Adrenal gland (tissue), 12 donors: ENCODE measurements around the gene ITPR1. TPM values are rescaled to one million over a fixed set of nuclear protein-coding genes. Genes with fewer than 3 reads are reported as not detected.
A peak's percentile ranks its signal among the peaks of the same experiment; 100 is the strongest.

Experiments used
- DNase-seq, 7 donors: peaks; one replicate each; pipeline ENCODE4 v3.0.0-alpha.2; 2019 to 2020
- H3K27ac ChIP-seq, 5 donors: fragments of 200-600 bp; sonication (generic) in 4 of 5; 1 replicate in 3 of 5; 2 replicates in 2 of 5; pipeline versions ENCODE4 v1.5.1 to v1.8.0; 2016 to 2020; ENCODE audit warnings: mild to moderate bottlenecking in 1 of 5
- H3K27me3 ChIP-seq: fragments of 200-600 bp; 2 replicates; pipeline ENCODE4 v1.8.0; 2021
- H3K36me3 ChIP-seq, 2 donors: fragments of 200-600 bp; replicated peaks in 1 of 2; 1 replicate in 1 of 2; 2 replicates in 1 of 2; pipeline versions ENCODE4 v1.5.1 to v1.8.0; 2018 to 2022
- H3K4me1 ChIP-seq, 2 donors: fragments of 200-600 bp; replicated peaks in 1 of 2; 1 replicate in 1 of 2; 2 replicates in 1 of 2; pipeline versions ENCODE4 v1.5.1 to v1.8.0; 2018 to 2021
- H3K4me3 ChIP-seq, 4 donors: fragments of 200-600 bp; sonication (generic) in 3 of 4; one replicate each; pipeline ENCODE4 v1.5.1; 2016 to 2018
- H3K9me3 ChIP-seq, 3 donors: fragments of 200-600 bp; sonication (generic) in 1 of 3; replicated peaks in 1 of 3; 1 replicate in 2 of 3; 2 replicates in 1 of 3; pipeline versions ENCODE4 v1.5.1 to v1.8.0; 2016 to 2021
- POLR2A ChIP-seq, 2 donors: fragments of 450-650 bp; IDR thresholded peaks; one replicate each; pipeline ENCODE4 v1.6.1; 2017; ENCODE audit warnings: antibody characterized with exemption in 2 of 2, mild to moderate bottlenecking in 2 of 2, moderate library complexity in 1 of 2
- WGBS, 4 donors: extraction: QIAGEN DNeasy Blood & Tissue Kit in 2 of 4; methylation state at CpG; one replicate each; pipeline versions ENCODE4 v1.1.5 to v1.1.7; 2013 to 2017; 5-methylcytosine and 5-hydroxymethylcytosine counted together
- intact Hi-C, 2 donors: fragments of 100-400 bp; cut with DNase I; formaldehyde crosslinking; loops; one replicate each; pipeline versions ENCODE4 v1.14.1 to v1.15.0; 2022 to 2023
- polyA plus RNA-seq, 3 donors: library from polyadenylated mRNA; stranded (reverse); fragments of 200-250 nt in 2 of 3; fragments of 350-450 nt in 1 of 3; fragmentation: Illumina TruSeq in 1 of 3; extraction: RNeasy Lipid Tissue Mini Kit (QIAGEN cat#74804) in 1 of 3; gene quantifications; one replicate each; pipeline ENCODE4 v1.2.3, GENCODE V29; 2013 to 2014
- total RNA-seq, 9 donors: library from RNA; depleted of rRNA in 4 of 9; stranded (reverse); fragments of >200 nt in 4 of 9; fragments of 120-200 nt in 1 of 9; fragmentation: NEBNext Ultra II Directional in 1 of 9; extraction: Animal tissue kit (Norgen Biotek cat#: 25700) in 1 of 9; gene quantifications; one replicate each; pipeline versions ENCODE4 v1.1.0 to v1.2.4, GENCODE V29; 2013 to 2023
- TF ChIP-seq, protein P1 (sequence below), 6 experiments: fragments of 450-650 bp in 4 of 6; fragments of 200-600 bp in 2 of 6; sonication (generic) in 1 of 6; IDR thresholded peaks; 1 replicate in 5 of 6; 2 replicates in 1 of 6; pipeline versions ENCODE4 v1.5.1 to v1.8.0; 2016 to 2021; ENCODE audit warnings: antibody characterized with exemption in 6 of 6, mild to moderate bottlenecking in 2 of 6, moderate library complexity in 1 of 6
- donor health status: healthy with polysubstance abuse.
- donor health status: Bipolar disorder and iron deficiency.
- donor health status: DM: yes; HTN: yes; CAD: no.
- donor health status: DM: no; HTN: no; CAD: no.
- donor health status: DM: no; HTN: no; CAD: no.
- donor health status: DM: yes; HTN: yes; CAD: no.

Gene ITPR1
- total and polyA plus RNA-seq, 12 donors, result 21.6 to 198 (median 76.6) TPM

DNA sequence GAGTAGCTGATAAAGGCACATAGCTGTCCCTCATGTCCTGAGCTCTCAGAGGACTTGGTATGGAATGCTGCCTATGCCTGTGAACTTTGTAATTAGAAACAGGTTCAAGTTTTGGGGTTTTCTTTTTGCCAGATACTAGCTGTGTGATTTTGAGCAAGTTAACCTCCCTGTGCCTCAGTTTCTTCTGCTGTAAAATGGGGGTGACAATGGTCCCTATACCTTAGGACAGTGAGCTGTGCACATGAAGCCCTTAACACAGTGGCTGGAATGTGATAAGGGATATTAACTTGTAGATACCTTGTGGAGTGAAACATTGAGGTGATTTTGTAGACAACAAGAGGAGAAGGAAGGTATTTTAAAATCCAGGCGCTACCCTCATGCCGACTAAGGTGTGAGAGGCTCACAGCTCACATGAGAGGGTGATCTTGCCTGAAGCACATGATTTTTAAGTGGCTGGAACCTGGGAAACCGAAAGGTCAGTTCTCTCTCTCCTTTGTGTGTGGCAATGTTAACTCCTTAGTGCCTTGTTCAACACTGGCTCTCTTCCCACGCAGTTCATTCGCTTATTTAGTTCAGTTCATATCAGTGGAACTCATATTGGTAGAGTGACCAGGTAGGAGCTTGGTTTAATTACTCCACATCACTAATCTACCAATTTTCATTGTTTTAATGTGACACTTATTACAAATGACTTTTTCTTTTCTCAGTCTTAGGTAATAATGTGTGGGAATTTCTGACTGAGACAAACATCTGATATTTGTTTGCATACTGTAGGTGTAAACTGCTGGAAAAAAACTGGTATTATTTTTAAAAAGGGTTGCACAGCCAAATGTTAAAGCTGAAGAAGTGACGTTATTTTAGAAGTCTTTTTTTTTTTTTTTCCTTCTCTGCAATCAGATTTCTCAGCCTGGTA lies 236.2 kb downstream of the ITPR1 start:
- Histone ChIP-seq H3K9me3 (no peaks in the 10 kb centered on the region), H3K36me3 (peaks cover 0 to 4% of the 10 kb centered on the region in 2 donors), H3K27me3 (no peaks in the 10 kb centered on the region), H3K27ac (peak overlapping the region in 1 of 5 donors; percentile 29), H3K4me3 (no peak overlapping the region), H3K4me1 (peaks cover 1 to 7% of the 10 kb centered on the region in 2 donors)
- 63 to 71% (median 68%) methylated on average over 6 of the region's 6 CpGs for WGBS, 4 donors
- TF ChIP-seq, protein P1, sequence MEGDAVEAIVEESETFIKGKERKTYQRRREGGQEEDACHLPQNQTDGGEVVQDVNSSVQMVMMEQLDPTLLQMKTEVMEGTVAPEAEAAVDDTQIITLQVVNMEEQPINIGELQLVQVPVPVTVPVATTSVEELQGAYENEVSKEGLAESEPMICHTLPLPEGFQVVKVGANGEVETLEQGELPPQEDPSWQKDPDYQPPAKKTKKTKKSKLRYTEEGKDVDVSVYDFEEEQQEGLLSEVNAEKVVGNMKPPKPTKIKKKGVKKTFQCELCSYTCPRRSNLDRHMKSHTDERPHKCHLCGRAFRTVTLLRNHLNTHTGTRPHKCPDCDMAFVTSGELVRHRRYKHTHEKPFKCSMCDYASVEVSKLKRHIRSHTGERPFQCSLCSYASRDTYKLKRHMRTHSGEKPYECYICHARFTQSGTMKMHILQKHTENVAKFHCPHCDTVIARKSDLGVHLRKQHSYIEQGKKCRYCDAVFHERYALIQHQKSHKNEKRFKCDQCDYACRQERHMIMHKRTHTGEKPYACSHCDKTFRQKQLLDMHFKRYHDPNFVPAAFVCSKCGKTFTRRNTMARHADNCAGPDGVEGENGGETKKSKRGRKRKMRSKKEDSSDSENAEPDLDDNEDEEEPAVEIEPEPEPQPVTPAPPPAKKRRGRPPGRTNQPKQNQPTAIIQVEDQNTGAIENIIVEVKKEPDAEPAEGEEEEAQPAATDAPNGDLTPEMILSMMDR (IDR thresholded peaks at IDR 0.05), result no peak
- no peak for TF ChIP-seq POLR2A (IDR thresholded peaks at IDR 0.05)
- DNase-seq, result peak in 1 of 7 donors; percentile 34
- intact Hi-C loops, result no loop called here

DNA sequence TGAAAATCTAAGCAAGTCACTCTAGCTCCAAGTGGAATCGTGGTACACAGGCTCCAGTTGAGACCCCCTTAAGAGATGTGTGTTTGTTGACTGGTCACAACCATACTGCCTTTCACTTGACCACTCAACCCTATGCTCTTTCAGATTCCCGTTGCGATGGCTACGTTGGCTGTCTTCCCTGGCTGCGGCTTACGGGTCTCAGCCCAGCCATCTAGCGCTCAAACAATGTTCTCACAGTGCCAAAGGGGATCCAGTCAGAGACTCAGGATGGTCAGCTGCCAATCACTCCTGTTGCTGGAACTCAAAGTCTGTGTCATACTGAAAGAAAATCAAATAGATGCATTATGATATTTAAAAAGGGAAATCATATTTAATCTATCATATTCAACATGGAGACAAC lies 237.6 kb downstream of the ITPR1 start:
- no peak overlapping the region for H3K4me3 ChIP-seq
- intact Hi-C loops, result no loop called here
- H3K27me3 ChIP-seq, result no peaks in the 10 kb centered on the region
- no peak overlapping the region for H3K27ac ChIP-seq
- no peaks in the 10 kb centered on the region for H3K9me3 ChIP-seq
- peaks cover 0 to 10% of the 10 kb centered on the region in 2 donors for H3K4me1 ChIP-seq
- no peak for DNase-seq
- TF ChIP-seq, protein P1 (IDR thresholded peaks at IDR 0.05), result no peak
- no peak for TF ChIP-seq POLR2A (IDR thresholded peaks at IDR 0.05)
- WGBS, 4 donors, result 96 to 100% (median 97%) methylated on average over 7 of the region's 7 CpGs
- H3K36me3 ChIP-seq, result peaks cover 0 to 8% of the 10 kb centered on the region in 2 donors

DNA sequence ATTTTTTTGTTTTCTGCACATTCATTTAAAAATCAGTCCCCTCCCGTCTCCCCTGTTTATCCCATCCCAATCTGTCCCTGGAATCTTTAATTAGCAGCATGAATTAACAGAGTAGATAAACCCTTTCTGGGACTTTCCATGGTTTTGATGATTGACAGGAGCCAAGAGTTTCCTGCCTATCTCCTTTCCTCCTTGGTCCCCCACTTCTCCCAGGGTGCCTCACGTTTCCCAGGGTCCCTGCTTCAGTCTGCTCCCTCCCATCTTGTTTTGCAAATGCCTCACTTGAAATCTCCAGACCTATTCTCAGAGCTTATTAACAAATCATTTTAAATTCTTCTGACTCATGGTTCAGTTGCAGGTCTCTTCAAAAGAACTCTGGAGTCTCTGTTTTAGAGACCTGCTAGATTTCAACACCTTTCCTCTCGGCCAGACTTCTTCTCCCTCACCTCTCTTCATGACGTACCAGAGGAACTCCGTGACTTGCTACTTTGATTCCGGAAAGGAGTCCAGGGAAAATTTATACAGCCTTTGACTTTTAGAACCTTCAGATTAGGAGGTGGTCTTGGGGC lies 238.5 kb downstream of the ITPR1 start:
- Histone ChIP-seq H3K36me3 (peaks cover 0 to 8% of the 10 kb centered on the region in 2 donors), H3K27ac (no peak overlapping the region), H3K4me3 (no peak overlapping the region), H3K9me3 (no peaks in the 10 kb centered on the region), H3K4me1 (peaks cover 0 to 10% of the 10 kb centered on the region in 2 donors), H3K27me3 (no peaks in the 10 kb centered on the region)
- intact Hi-C loops, result no loop called here
- no peak for DNase-seq
- 83 to 92% (median 88%) methylated on average over 6 of the region's 6 CpGs for WGBS, 4 donors
- TF ChIP-seq, protein P1 (IDR thresholded peaks at IDR 0.05), result no peak

DNA sequence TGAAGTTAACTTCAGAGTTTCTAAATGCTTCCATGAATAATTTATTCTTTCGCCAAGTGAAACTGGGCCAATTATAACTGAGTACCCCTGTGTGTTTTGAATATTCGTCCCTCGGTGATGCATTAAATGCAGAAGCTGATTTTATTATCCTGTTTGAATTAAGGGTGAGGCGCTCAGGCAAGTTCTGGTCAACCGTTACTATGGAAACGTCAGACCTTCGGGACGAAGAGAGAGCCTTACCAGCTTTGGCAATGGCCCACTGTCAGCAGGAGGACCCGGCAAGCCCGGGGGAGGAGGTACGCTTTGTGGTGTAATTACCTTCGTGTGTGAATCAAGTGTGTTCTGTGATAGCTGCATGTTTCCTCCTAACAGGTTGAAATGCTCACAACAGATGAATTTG lies 239.8 kb downstream of the ITPR1 start:
- no peak for TF ChIP-seq POLR2A (IDR thresholded peaks at IDR 0.05)
- TF ChIP-seq, protein P1 (IDR thresholded peaks at IDR 0.05), result no peak
- Histone ChIP-seq H3K27me3 (no peaks in the 10 kb centered on the region), H3K4me3 (no peak overlapping the region), H3K27ac (no peak overlapping the region), H3K9me3 (no peaks in the 10 kb centered on the region), H3K4me1 (peaks cover 0 to 10% of the 10 kb centered on the region in 2 donors), H3K36me3 (peaks cover 0 to 5% of the 10 kb centered on the region in 2 donors)
- WGBS, 4 donors, result 49 to 70% (median 66%) methylated on average over 12 of the region's 12 CpGs
- no peak for DNase-seq
- intact Hi-C loops, result no loop called here
